Right lung (tissue), 5 donors: Measurements from ENCODE around the gene RHOBTB1. TPM values are rescaled to one million over a fixed set of nuclear protein-coding genes. Genes with fewer than 3 reads are reported as not detected.
A peak's percentile ranks its signal among the peaks of the same experiment; 100 is the strongest.

Experiments used
- DNase-seq, 2 donors: peaks; one replicate each; pipeline ENCODE4 v3.0.0-alpha.2; 2013
- polyA plus RNA-seq, 5 donors: library from polyadenylated mRNA; unstranded; fragments of 120-200 nt; gene quantifications; one replicate each; pipeline versions ENCODE4 v1.2.1 to v1.2.3, GENCODE V29; 2013; ENCODE audit warnings: inconsistent platforms in 1 of 5, low replicate concordance in 1 of 5; ENCODE audit not compliant: insufficient read length in 5 of 5, insufficient read depth in 1 of 5

RHOBTB1 gene
- polyA plus RNA-seq, 5 donors = 41.7 to 55.4 (median 49.5) TPM

GRCh38 chr10:60967854-60968484, 24.0 kb upstream of the RHOBTB1 start:
- no peak for DNase-seq

GRCh38 chr10:60967260-60967659, 23.3 kb upstream of the RHOBTB1 start:
- DNase-seq = no peak

GRCh38 chr10:60965696-60966095, 21.7 kb upstream of the RHOBTB1 start:
- no peak for DNase-seq

GRCh38 chr10:60964257-60965235, 20.6 kb upstream of the RHOBTB1 start:
- DNase-seq = peak; percentile 73 to 75

GRCh38 chr10:60963441-60964256, 19.7 kb upstream of the RHOBTB1 start:
- no peak for DNase-seq

GRCh38 chr10:60962946-60963345, 19.0 kb upstream of the RHOBTB1 start:
- no peak for DNase-seq

GRCh38 chr10:60960913-60961312, 16.9 kb upstream of the RHOBTB1 start:
- DNase-seq = no peak

- DNase-seq = no peak
These were observed 16.0 kb upstream of the RHOBTB1 start for GRCh38 chr10:60960031-60960430.

GRCh38 chr10:60958892-60959601, 15.1 kb upstream of the RHOBTB1 start:
- DNase-seq = no peak

- DNase-seq = no peak
These were observed 13.8 kb upstream of the RHOBTB1 start for GRCh38 chr10:60957667-60958221.

GRCh38 chr10:60955957-60956425, 12.0 kb upstream of the RHOBTB1 start:
- no peak for DNase-seq

GRCh38 chr10:60955316-60955715, 11.3 kb upstream of the RHOBTB1 start:
- no peak for DNase-seq

GRCh38 chr10:60954035-60954434, 10.1 kb upstream of the RHOBTB1 start:
- no peak for DNase-seq

- no peak for DNase-seq
These were observed 9.4 kb upstream of the RHOBTB1 start for GRCh38 chr10:60953420-60953819.

GRCh38 chr10:60952846-60953220, 8.8 kb upstream of the RHOBTB1 start:
- DNase-seq = no peak

GRCh38 chr10:60952067-60952845, 8.3 kb upstream of the RHOBTB1 start:
- DNase-seq = no peak

- DNase-seq = no peak
These were observed 7.3 kb upstream of the RHOBTB1 start for GRCh38 chr10:60951272-60951724.

GRCh38 chr10:60950300-60950699, 6.3 kb upstream of the RHOBTB1 start:
- no peak for DNase-seq

GRCh38 chr10:60948851-60949250, 4.9 kb upstream of the RHOBTB1 start:
- DNase-seq = no peak

- DNase-seq = no peak
These were observed 919 bp upstream of the RHOBTB1 start for GRCh38 chr10:60944910-60945297.
